ENCODE measurements around the gene ACER3.

DNA sequence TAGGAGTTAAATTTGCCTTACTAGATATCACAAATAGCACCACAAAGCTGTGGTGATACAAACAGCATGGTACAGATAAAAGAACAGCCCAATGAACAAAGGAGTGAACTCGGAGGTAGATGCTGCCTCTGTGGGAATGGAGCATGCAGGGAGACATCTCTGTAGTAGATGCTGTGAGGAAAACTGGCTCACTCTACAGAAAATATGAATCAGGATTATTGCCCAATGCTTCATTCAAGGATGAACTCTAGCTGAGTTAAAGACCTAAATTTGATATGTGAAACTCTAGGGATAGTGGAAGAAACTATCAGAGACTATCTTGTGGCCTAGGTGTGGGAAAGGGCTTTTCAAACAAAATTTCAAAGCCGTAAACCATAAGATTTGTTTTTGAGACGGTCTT lies 190.8 kb downstream of the ACER3 start:
- TF ChIP-seq CTCF (IDR thresholded peaks at IDR 0.05) (no peak), POLR2AphosphoS5 (IDR thresholded peaks at IDR 0.05) (no peak), POLR2A (IDR thresholded peaks at IDR 0.05) (no peak)
